Keratinocyte (primary cell): ENCODE data around the gene MTHFD2. TPM values are rescaled to one million over a fixed set of nuclear protein-coding genes. Genes with fewer than 3 reads are reported as not detected.

ENCODE experiments used
- DNase-seq: peaks from one replicate; pipeline ENCODE4 v3.0.0-alpha.2; 2011; ENCODE audit warnings: low read depth, missing footprints, low spot score
- FAIRE-seq: peaks from 2 replicates; lab custom pipeline; 2011; peaks lifted over from hg19 to GRCh38; lab: Jason Lieb, UNC
- H2AFZ ChIP-seq: 2 replicates; pipeline ENCODE4 v1.6.0; 2012; ENCODE audit warnings: low read length, control low read depth, inconsistent platforms; ENCODE audit not compliant: control insufficient read depth
- H3K27ac ChIP-seq: 2 replicates; pipeline ENCODE4 v1.5.1; 2011; ENCODE audit warnings: low read length; ENCODE audit not compliant: control insufficient read depth, insufficient read depth
- H3K27me3 ChIP-seq: 3 replicates; pipeline ENCODE4 v1.6.0; 2011; ENCODE audit warnings: low read length; ENCODE audit not compliant: control insufficient read depth, insufficient read depth; ENCODE audit errors: extremely low read depth
- H3K36me3 ChIP-seq, 2 experiments: 2 replicates in 1 of 2; 3 replicates in 1 of 2; pipeline ENCODE4 v1.5.1; 2011; ENCODE audit warnings: low read length in 2 of 2, mild to moderate bottlenecking in 1 of 2; ENCODE audit not compliant: control insufficient read depth in 2 of 2, insufficient read depth in 2 of 2; ENCODE audit errors: extremely low read depth in 1 of 2
- H3K4me1 ChIP-seq: 3 replicates; pipeline ENCODE4 v1.5.1; 2011; ENCODE audit warnings: low read length; ENCODE audit not compliant: control insufficient read depth, insufficient read depth; ENCODE audit errors: extremely low read depth
- H3K4me2 ChIP-seq: 3 replicates; pipeline ENCODE4 v1.6.0; 2011; ENCODE audit warnings: low read depth, low read length; ENCODE audit not compliant: control insufficient read depth, insufficient read depth; ENCODE audit errors: extremely low read depth
- H3K4me3 ChIP-seq, 3 experiments: fragments of 200-600 bp in 1 of 3; sonication (generic) in 1 of 3; 2 replicates in 2 of 3; 3 replicates in 1 of 3; pipeline ENCODE4 v1.5.1; 2011 to 2016; ENCODE audit warnings: low read length in 3 of 3, mild to moderate bottlenecking in 3 of 3, control low read depth in 2 of 3, inconsistent platforms in 1 of 3, low read depth in 1 of 3, mixed read lengths in 1 of 3, mixed run types in 1 of 3, moderate library complexity in 1 of 3; ENCODE audit not compliant: control insufficient read depth in 2 of 3, insufficient read depth in 2 of 3; ENCODE audit errors: extremely low read depth in 1 of 3
- H3K79me2 ChIP-seq: 2 replicates; pipeline ENCODE4 v1.6.0; 2012; ENCODE audit warnings: low read length; ENCODE audit not compliant: control insufficient read depth, insufficient read depth
- H3K9ac ChIP-seq: 3 replicates; pipeline ENCODE4 v1.6.0; 2011; ENCODE audit warnings: low read length; ENCODE audit not compliant: control insufficient read depth, insufficient read depth; ENCODE audit errors: extremely low read depth
- H3K9me1 ChIP-seq: 3 replicates; pipeline ENCODE4 v1.6.0; 2011; ENCODE audit warnings: low read length; ENCODE audit not compliant: control insufficient read depth, insufficient read depth; ENCODE audit errors: extremely low read depth
- H3K9me3 ChIP-seq: 2 replicates; pipeline ENCODE4 v1.5.1; 2012; ENCODE audit warnings: low read depth, low read length; ENCODE audit not compliant: control insufficient read depth
- H4K20me1 ChIP-seq: 3 replicates; pipeline ENCODE4 v1.6.0; 2011; ENCODE audit warnings: low read length; ENCODE audit not compliant: control insufficient read depth, insufficient read depth; ENCODE audit errors: extremely low read depth
- CTCF ChIP-seq, 3 experiments: IDR thresholded peaks in 1 of 3; conservative IDR thresholded peaks in 1 of 3; optimal IDR thresholded peaks in 1 of 3; 2 replicates in 2 of 3; 3 replicates in 1 of 3; pipeline versions ENCODE3 to v1.5.1; 2011; ENCODE audit warnings: low read length in 3 of 3, mild to moderate bottlenecking in 3 of 3, moderate library complexity in 2 of 3, control low read depth in 1 of 3, inconsistent platforms in 1 of 3; ENCODE audit not compliant: insufficient read depth in 2 of 3; ENCODE audit errors: extremely low read depth in 1 of 3
- EZH2 ChIP-seq: IDR thresholded peaks from one replicate; pipeline ENCODE4 v1.6.1; 2012; ENCODE audit warnings: inconsistent platforms, mild to moderate bottlenecking, low read length, moderate library complexity
- dilution Hi-C: fragments of 300-500 bp; cut with MboI; formaldehyde crosslinking; loops from one replicate; pipeline ENCODE4 v1.7.0; 2020; ENCODE audit warnings: low sequenced_read_pairs; ENCODE audit not compliant: extremely low pct_ligation_motif_present
- polyA plus RNA-seq, 5 experiments: library from polyadenylated mRNA; depleted of rRNA in 3 of 5; stranded (reverse) in 3 of 5; stranded (forward) in 1 of 5; unstranded in 1 of 5; fragments of >200 nt; gene quantifications; 1 replicate in 1 of 5; 2 replicates in 3 of 5; 3 replicates in 1 of 5; pipeline versions ENCODE4 v1.2.1 to v1.2.3, GENCODE V29; 2011 to 2012; ENCODE audit warnings: missing spikeins in 2 of 5, low read depth in 1 of 5, low replicate concordance in 1 of 5

The MTHFD2 gene
- polyA plus RNA-seq, 1 donor (not counting 4 experiments of a cell fraction or from before 2014, with no cell fraction given) = 114 TPM

DNA sequence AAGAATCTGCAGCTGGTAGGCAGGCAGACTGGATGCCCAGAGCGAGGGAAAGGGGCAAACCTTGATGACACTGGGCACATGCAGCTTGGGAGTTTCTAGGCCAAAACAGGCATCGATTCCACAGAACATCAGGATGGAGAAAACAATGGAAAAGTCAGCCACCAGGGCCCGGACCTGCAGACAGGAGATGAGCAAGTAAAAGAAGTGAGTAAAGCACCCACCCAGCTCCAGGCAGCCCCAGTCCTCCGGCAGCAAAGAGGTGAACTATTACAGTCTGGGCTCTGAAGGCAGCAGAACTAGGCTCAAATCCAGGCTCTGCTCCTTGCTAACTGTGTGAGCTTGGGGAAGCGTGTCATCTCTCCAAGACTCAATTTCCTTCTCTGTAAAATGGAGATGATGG is 36.6 kb downstream of the MTHFD2 start:
- Histone ChIP-seq H2AFZ (no peak overlapping the region), H4K20me1 (no peaks in the 10 kb centered on the region), H3K4me1 (no peaks in the 10 kb centered on the region), H3K27ac (no peak overlapping the region), H3K9ac (no peak overlapping the region), H3K9me1 (no peaks in the 10 kb centered on the region), H3K79me2 (no peaks in the 10 kb centered on the region), H3K36me3 (no peaks in the 10 kb centered on the region), H3K9me3 (no peaks in the 10 kb centered on the region), H3K4me2 (no peak overlapping the region), H3K27me3 (no peaks in the 10 kb centered on the region), H3K4me3 (no peak overlapping the region)
- no peak for TF ChIP-seq EZH2
- TF ChIP-seq CTCF (optimal IDR thresholded peaks at IDR 0.05 in 1 of 3, IDR thresholded peaks at IDR 0.05 in 1 of 3, conservative IDR thresholded peaks at IDR 0.05 in 1 of 3; ENCODE audit: extremely low read depth in 1 of 3, insufficient read depth in 2 of 3, low read length in 3 of 3) = no peak
- no peak for FAIRE-seq
- DNase-seq = no peak
- dilution Hi-C loops = no loop called here

GRCh38 chr2:74238879-74239278 is 40.5 kb downstream of the MTHFD2 start:
- H3K27me3 ChIP-seq = no peaks in the 10 kb centered on the region
- H3K79me2 ChIP-seq = no peaks in the 10 kb centered on the region
- H3K4me1 ChIP-seq = no peaks in the 10 kb centered on the region
- no peak overlapping the region for H3K4me2 ChIP-seq
- DNase-seq (no peak), FAIRE-seq (no peak)
- no peak overlapping the region for H3K9ac ChIP-seq
- H3K27ac ChIP-seq = no peak overlapping the region
- H2AFZ ChIP-seq = no peak overlapping the region
- H3K4me3 ChIP-seq = no peak overlapping the region
- TF ChIP-seq CTCF (optimal IDR thresholded peaks at IDR 0.05 in 1 of 3, IDR thresholded peaks at IDR 0.05 in 1 of 3, conservative IDR thresholded peaks at IDR 0.05 in 1 of 3; ENCODE audit: extremely low read depth in 1 of 3, insufficient read depth in 2 of 3, low read length in 3 of 3) (no peak), EZH2 (no peak)
- dilution Hi-C loops = no loop called here
- H3K9me3 ChIP-seq = no peaks in the 10 kb centered on the region
- no peaks in the 10 kb centered on the region for H3K9me1 ChIP-seq
- H3K36me3 ChIP-seq = no peaks in the 10 kb centered on the region
- H4K20me1 ChIP-seq = no peaks in the 10 kb centered on the region
